ENCODE measurements around the gene DNAJB1.
"Not testable (repeated sequence)": the region's sequence is repeated elsewhere in the genome, so short reads cannot be mapped to it uniquely, and the experiment has no call there.

Gene DNAJB1

DNA sequence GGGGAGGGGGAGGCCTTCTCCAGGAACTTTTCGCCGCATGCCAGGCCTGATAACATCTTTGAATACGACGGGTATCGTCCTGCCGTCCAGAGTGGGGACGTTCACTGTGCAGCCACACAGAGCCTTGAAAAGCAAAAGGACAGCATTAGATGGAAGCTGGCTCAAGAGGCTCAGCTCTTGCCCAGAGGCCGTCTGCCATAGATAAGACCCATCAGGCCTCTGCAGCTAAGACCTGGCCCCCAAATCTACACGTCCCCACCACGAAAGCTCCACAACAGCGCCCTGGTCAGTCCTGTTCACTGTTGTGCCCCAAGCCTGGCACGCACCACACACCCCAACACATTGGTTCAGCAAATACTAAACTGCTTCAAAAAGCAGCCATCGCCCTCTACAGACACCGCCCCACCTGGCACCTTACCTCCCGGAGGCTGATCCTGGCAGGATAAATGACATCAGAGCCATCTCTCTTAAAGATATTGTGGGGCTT, 2.1 kb downstream of the DNAJB1 start:
- Histone ChIP-seq H3K4me1 (ENCODE audit: control insufficient read depth, low read depth, low read length) (peaks cover 5% of the 10 kb centered on the region), H3K9me3 (ENCODE audit: control insufficient read depth, low read depth, low read length) (no peaks in the 10 kb centered on the region), H3K4me3 (ENCODE audit: low read length) (no peak overlapping the region), H3K27me3 (ENCODE audit: control insufficient read depth, insufficient read depth, low read length) (no peaks in the 10 kb centered on the region), H3K36me3 (ENCODE audit: control insufficient read depth, low read depth, low read length) (peaks cover 26% of the 10 kb centered on the region), H3K27ac (ENCODE audit: low read length) (no peak overlapping the region), H3K9ac (ENCODE audit: low read length) (no peak overlapping the region)

DNA sequence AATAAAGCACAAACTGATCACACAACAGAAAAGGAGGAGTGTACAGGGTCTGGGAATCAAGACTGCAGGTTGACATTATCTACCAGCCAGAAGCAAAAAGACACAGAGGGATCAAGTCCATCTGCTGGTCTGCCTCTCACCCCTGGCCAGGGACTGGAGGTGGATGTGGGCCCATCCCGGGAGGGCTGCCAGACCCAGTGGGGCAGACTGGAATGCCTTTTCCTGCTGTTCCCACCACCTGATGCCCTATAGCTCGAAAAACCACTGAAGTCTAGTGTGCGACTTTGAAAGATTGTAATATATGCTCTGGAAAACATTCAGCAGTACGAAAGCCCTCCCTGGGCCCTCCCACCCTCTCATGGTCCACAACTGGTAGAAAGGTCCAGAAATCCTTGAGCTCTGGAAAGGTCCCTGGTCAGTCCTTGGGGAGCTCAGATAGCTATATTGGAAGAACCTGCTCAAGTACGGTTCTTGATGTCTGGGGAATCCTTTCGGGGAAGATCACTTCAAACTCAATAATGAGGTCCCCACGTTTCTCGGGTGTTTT, 2.6 kb downstream of the DNAJB1 start:
- Histone ChIP-seq H3K9ac (ENCODE audit: low read length) (no peak overlapping the region), H3K36me3 (ENCODE audit: control insufficient read depth, low read depth, low read length) (peaks cover 26% of the 10 kb centered on the region), H3K9me3 (ENCODE audit: control insufficient read depth, low read depth, low read length) (no peaks in the 10 kb centered on the region), H3K4me3 (ENCODE audit: low read length) (no peak overlapping the region), H3K27me3 (ENCODE audit: control insufficient read depth, insufficient read depth, low read length) (no peaks in the 10 kb centered on the region), H3K27ac (ENCODE audit: low read length) (no peak overlapping the region), H3K4me1 (ENCODE audit: control insufficient read depth, low read depth, low read length) (peaks cover 5% of the 10 kb centered on the region)

GRCh38 chr19:14514215-14514863, 3.9 kb downstream of the DNAJB1 start:
- no peak overlapping the region for H3K27ac ChIP-seq (ENCODE audit: low read length)
- H3K36me3 ChIP-seq (ENCODE audit: control insufficient read depth, low read depth, low read length): peaks cover 26% of the 10 kb centered on the region
- peaks cover 5% of the 10 kb centered on the region for H3K4me1 ChIP-seq (ENCODE audit: control insufficient read depth, low read depth, low read length)
- H3K9me3 ChIP-seq (ENCODE audit: control insufficient read depth, low read depth, low read length): no peaks in the 10 kb centered on the region
- no peak overlapping the region for H3K9ac ChIP-seq (ENCODE audit: low read length)
- no peaks in the 10 kb centered on the region for H3K27me3 ChIP-seq (ENCODE audit: control insufficient read depth, insufficient read depth, low read length)
- no peak overlapping the region for H3K4me3 ChIP-seq (ENCODE audit: low read length)

GRCh38 chr19:14512406-14512961, 5.7 kb downstream of the DNAJB1 start:
- Histone ChIP-seq H3K27me3 (ENCODE audit: control insufficient read depth, insufficient read depth, low read length) (no peaks in the 10 kb centered on the region), H3K36me3 (ENCODE audit: control insufficient read depth, low read depth, low read length) (peaks cover 26% of the 10 kb centered on the region), H3K4me3 (ENCODE audit: low read length) (no peak overlapping the region), H3K9ac (ENCODE audit: low read length) (no peak overlapping the region), H3K27ac (ENCODE audit: low read length) (no peak overlapping the region), H3K4me1 (ENCODE audit: control insufficient read depth, low read depth, low read length) (peaks cover 5% of the 10 kb centered on the region), H3K9me3 (ENCODE audit: control insufficient read depth, low read depth, low read length) (no peaks in the 10 kb centered on the region)

DNA sequence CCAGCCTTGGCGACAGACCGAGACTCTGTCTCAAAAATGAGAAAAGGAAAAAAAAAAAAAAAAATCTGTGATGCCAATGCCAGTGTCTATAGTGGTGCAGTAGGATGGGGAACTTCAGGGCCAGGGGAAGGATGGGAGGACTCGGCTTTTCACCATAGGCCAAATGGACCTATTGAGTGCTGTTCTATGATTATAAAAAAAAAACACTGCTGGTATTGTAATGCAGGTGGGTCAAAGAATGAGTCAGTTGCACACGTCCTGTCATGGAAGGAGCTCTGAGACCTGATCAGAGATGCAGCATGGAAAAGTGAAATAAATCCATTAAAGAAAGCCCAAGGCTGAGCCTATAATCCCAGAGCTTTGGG, 7.0 kb downstream of the DNAJB1 start:
- Histone ChIP-seq H3K9me3 (ENCODE audit: control insufficient read depth, low read depth, low read length) (no peaks in the 10 kb centered on the region), H3K4me3 (ENCODE audit: low read length) (no peak overlapping the region), H3K9ac (ENCODE audit: low read length) (no peak overlapping the region), H3K36me3 (ENCODE audit: control insufficient read depth, low read depth, low read length) (peaks cover 23% of the 10 kb centered on the region), H3K27me3 (ENCODE audit: control insufficient read depth, insufficient read depth, low read length) (no peaks in the 10 kb centered on the region), H3K27ac (ENCODE audit: low read length) (no peak overlapping the region), H3K4me1 (ENCODE audit: control insufficient read depth, low read depth, low read length) (no peaks in the 10 kb centered on the region)

DNA sequence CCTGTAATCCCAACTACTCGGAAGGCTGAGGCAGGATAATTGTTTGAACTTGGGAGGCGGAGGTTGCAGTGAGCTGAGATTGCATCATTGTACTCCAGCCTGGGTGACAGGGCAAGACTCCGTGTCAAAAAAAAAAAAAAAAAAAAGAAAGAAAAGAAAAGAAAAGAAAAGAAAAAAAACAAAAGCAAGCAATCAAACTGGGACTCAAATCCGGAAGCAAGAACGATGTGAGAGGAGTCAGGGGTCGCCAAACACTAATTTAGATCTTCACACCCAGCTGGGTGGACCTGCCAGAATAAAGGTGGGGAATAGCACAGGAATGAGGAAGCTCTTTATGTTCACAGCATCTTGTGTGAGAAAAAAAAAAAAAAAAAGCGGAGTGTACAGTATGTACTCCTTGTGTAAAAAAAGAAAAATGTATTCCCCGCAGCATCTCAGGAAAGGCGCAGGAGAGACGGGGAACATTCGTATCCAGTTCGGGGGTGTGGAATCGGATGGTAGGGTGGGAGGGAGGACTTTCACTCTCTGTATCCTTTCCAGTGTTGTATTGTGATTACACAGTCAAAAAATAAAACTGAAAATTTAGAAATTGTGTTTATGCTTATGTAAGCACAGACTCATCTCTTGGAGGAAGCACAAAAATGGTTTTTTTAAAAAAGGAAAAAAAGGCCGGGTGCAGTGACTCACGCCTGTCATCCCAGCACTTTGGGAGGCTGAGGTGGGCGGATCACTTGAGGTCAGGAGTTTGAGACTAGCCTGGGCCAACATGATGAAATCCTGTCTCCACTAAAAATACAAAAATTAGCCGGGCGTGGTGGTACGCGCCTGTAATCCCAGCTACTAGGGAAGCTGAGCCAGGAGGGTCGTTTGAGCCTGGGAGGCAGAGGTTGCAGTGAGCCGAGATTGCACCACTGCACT, 7.6 kb downstream of the DNAJB1 start:
- H3K9me3 ChIP-seq (ENCODE audit: control insufficient read depth, low read depth, low read length): no peaks in the 10 kb centered on the region
- no peak overlapping the region for H3K9ac ChIP-seq (ENCODE audit: low read length)
- H3K4me1 ChIP-seq (ENCODE audit: control insufficient read depth, low read depth, low read length): no peaks in the 10 kb centered on the region
- no peak overlapping the region for H3K4me3 ChIP-seq (ENCODE audit: low read length)
- H3K27me3 ChIP-seq (ENCODE audit: control insufficient read depth, insufficient read depth, low read length): no peaks in the 10 kb centered on the region
- H3K36me3 ChIP-seq (ENCODE audit: control insufficient read depth, low read depth, low read length): peaks cover 17% of the 10 kb centered on the region
- H3K27ac ChIP-seq (ENCODE audit: low read length): no peak overlapping the region

DNA sequence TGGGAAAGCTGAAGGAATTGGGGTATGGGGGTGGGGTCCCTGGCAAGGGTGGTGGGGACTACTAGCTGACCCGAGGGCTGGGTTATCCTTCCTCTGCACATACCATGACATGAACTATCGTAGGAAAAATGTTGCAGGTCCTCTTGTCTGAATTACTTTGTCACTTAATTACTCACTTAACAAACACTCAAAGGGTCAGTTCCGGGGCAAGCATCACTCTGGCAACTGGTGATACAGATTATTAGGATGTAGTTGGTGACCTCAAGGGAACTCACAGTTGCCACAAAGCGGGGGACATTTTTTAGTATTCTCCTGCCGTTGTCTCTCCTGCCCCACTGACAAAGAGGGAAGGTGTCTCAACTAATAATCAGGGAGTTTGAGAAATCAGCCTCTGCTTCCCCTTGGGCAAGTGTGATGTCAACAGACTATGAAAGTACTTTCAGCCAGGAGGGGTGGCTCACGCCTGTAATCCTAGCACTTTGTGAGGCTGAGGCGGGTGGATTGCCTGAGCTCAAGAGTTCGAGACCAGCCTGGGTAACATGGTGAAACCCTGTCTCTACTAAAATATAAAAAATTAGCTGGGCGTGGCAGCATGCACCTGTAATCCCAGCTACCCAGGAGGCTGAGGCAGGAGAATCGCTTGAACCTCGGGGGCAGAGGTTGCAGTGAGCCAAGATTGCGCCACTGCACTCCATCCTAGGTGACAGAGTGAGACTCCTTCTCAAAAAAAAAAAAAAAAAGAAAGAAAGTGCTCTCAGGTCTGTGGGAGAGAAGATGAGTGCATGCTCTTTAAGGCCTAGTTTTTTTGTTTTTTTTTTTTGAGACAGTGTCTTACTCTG, 10.3 kb downstream of the DNAJB1 start:
- Histone ChIP-seq H3K27me3 (ENCODE audit: control insufficient read depth, insufficient read depth, low read length) (no peaks in the 10 kb centered on the region), H3K9me3 (ENCODE audit: control insufficient read depth, low read depth, low read length) (no peaks in the 10 kb centered on the region), H3K36me3 (ENCODE audit: control insufficient read depth, low read depth, low read length) (no peaks in the 10 kb centered on the region), H3K4me3 (ENCODE audit: low read length) (no peak overlapping the region), H3K9ac (ENCODE audit: low read length) (no peak overlapping the region), H3K27ac (ENCODE audit: low read length) (no peak overlapping the region), H3K4me1 (ENCODE audit: control insufficient read depth, low read depth, low read length) (no peaks in the 10 kb centered on the region)

DNA sequence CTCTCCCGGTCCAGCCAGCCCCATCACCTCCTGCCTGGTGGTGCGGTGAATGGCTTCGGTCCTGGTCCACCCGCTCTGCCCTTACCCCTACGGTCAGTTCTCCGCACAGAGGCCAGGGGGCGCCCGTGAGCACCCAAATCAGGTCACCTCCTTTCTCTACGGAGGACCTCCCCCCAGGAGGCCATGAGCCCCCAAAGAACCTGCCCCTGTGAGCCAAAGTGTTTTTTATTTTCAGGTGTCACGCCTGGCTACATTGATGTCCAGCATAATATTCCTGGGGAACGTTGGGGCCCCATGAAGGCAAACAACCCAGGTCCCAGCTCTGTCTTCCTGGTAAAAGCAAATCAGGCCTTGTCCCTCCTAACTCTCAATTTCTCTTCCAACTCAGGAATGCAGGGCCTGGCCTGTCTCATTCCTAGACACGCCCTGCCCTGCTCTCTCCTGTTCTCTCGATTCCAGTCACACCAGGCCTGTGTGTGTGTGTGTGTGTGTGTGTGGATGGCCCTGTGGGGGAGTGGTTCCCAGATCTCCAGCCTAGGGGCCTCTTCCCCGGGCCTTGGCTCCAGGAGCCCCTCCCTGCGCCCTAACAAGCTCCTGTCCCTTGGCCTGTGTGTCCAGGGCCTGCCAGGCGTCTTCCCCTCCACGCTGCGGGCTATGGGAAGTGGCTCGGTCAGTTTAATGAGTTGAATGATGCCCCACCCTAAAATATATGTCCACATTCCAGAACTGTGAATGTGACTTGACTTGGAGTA, 12.5 kb downstream of the DNAJB1 start:
- H3K9ac ChIP-seq (ENCODE audit: low read length): no peak overlapping the region
- H3K27ac ChIP-seq (ENCODE audit: low read length): no peak overlapping the region
- H3K4me1 ChIP-seq (ENCODE audit: control insufficient read depth, low read depth, low read length): no peaks in the 10 kb centered on the region
- no peaks in the 10 kb centered on the region for H3K36me3 ChIP-seq (ENCODE audit: control insufficient read depth, low read depth, low read length)
- no peaks in the 10 kb centered on the region for H3K27me3 ChIP-seq (ENCODE audit: control insufficient read depth, insufficient read depth, low read length)
- no peaks in the 10 kb centered on the region for H3K9me3 ChIP-seq (ENCODE audit: control insufficient read depth, low read depth, low read length)
- H3K4me3 ChIP-seq (ENCODE audit: low read length): no peak overlapping the region

GRCh38 chr19:14504575-14504974, 13.6 kb downstream of the DNAJB1 start:
- H3K4me1 ChIP-seq (ENCODE audit: control insufficient read depth, low read depth, low read length); H3K9me3 ChIP-seq (ENCODE audit: control insufficient read depth, low read depth, low read length); H3K27ac ChIP-seq (ENCODE audit: low read length); H3K9ac ChIP-seq (ENCODE audit: low read length); H3K27me3 ChIP-seq (ENCODE audit: control insufficient read depth, insufficient read depth, low read length); H3K36me3 ChIP-seq (ENCODE audit: control insufficient read depth, low read depth, low read length); H3K4me3 ChIP-seq (ENCODE audit: low read length): not testable (repeated sequence)

GRCh38 chr19:14503285-14503684, 14.9 kb downstream of the DNAJB1 start:
- H3K9ac ChIP-seq (ENCODE audit: low read length): no peak overlapping the region
- H3K27ac ChIP-seq (ENCODE audit: low read length): no peak overlapping the region
- no peaks in the 10 kb centered on the region for H3K36me3 ChIP-seq (ENCODE audit: control insufficient read depth, low read depth, low read length)
- H3K27me3 ChIP-seq (ENCODE audit: control insufficient read depth, insufficient read depth, low read length): no peaks in the 10 kb centered on the region
- H3K4me1 ChIP-seq (ENCODE audit: control insufficient read depth, low read depth, low read length): no peaks in the 10 kb centered on the region
- no peak overlapping the region for H3K4me3 ChIP-seq (ENCODE audit: low read length)
- no peaks in the 10 kb centered on the region for H3K9me3 ChIP-seq (ENCODE audit: control insufficient read depth, low read depth, low read length)

Measured in iPS-18a (cell line).